SJSA1 (cell line): Measurements from ENCODE around the gene CD209. TPM values are rescaled to one million over a fixed set of nuclear protein-coding genes. Genes with fewer than 3 reads are reported as not detected.
"Not testable (repeated sequence)": the region's sequence is repeated elsewhere in the genome, so short reads cannot be mapped to it uniquely, and the experiment has no call there.

Experiments used
- DNase-seq, 2 experiments: peaks; one replicate each; pipeline ENCODE4 v3.0.0-alpha.2; 2015 to 2020; ENCODE audit warnings: low spot score in 2 of 2, low read depth in 1 of 2
- H3K27ac ChIP-seq: fragments of 250-450 bp; sonication (Bioruptor Pico); 2 replicates; pipeline ENCODE4 v1.5.1; 2020; ENCODE audit warnings: mild to moderate bottlenecking, moderate library complexity
- H3K27me3 ChIP-seq: fragments of 250-450 bp; sonication (Bioruptor Pico); replicated peaks from 2 replicates; pipeline ENCODE4 v1.5.1; 2020; ENCODE audit warnings: mild to moderate bottlenecking, moderate library complexity
- H3K36me3 ChIP-seq: fragments of 250-450 bp; sonication (Bioruptor Pico); 2 replicates; pipeline ENCODE4 v1.5.1; 2020; ENCODE audit warnings: mild to moderate bottlenecking
- H3K4me1 ChIP-seq: fragments of 250-450 bp; sonication (Bioruptor Pico); replicated peaks from 2 replicates; pipeline ENCODE4 v1.6.1; 2021; ENCODE audit warnings: mild to moderate bottlenecking
- H3K4me3 ChIP-seq: fragments of 250-450 bp; sonication (Bioruptor Pico); 2 replicates; pipeline ENCODE4 v1.5.1; 2020; ENCODE audit warnings: mild to moderate bottlenecking
- H3K9me3 ChIP-seq: fragments of 250-450 bp; sonication (Bioruptor Pico); replicated peaks from 2 replicates; pipeline ENCODE4 v1.5.1; 2020; ENCODE audit warnings: mild to moderate bottlenecking
- total RNA-seq: library from RNA; depleted of rRNA; stranded (reverse); fragments of >200 nt; shearing (Covaris generic); gene quantifications from 2 replicates; pipeline ENCODE4 v1.2.3, GENCODE V29; 2014

The CD209 gene
- total RNA-seq, 1 experiment from 2014 or later: not detected

- H3K27me3 ChIP-seq: peaks cover 16% of the 10 kb centered on the region
- no peaks in the 10 kb centered on the region for H3K9me3 ChIP-seq
- DNase-seq: no peak
These were observed 36.7 kb upstream of the CD209 start for GRCh38 chr19:7783991-7784423.

GRCh38 chr19:7781157-7781556 lies 33.8 kb upstream of the CD209 start:
- H3K27me3 ChIP-seq: peaks cover 25% of the 10 kb centered on the region
- no peaks in the 10 kb centered on the region for H3K36me3 ChIP-seq
- H3K9me3 ChIP-seq: no peaks in the 10 kb centered on the region
- DNase-seq: no peak
- H3K27ac ChIP-seq: no peak overlapping the region
- no peaks in the 10 kb centered on the region for H3K4me1 ChIP-seq
- H3K4me3 ChIP-seq: no peak overlapping the region

More at GRCh38 chr19:7783991-7784423, 36.7 kb upstream of the CD209 start:
- Histone ChIP-seq H3K36me3 (no peaks in the 10 kb centered on the region), H3K27ac (no peak overlapping the region), H3K4me1 (no peaks in the 10 kb centered on the region), H3K4me3 (no peak overlapping the region)

- no peak for DNase-seq
- H3K27me3 ChIP-seq: peaks cover 29% of the 10 kb centered on the region
- no peak overlapping the region for H3K27ac ChIP-seq
- H3K4me1 ChIP-seq: no peaks in the 10 kb centered on the region
- H3K9me3 ChIP-seq: no peaks in the 10 kb centered on the region
- no peaks in the 10 kb centered on the region for H3K36me3 ChIP-seq
- no peak overlapping the region for H3K4me3 ChIP-seq
These were observed 32.5 kb upstream of the CD209 start for GRCh38 chr19:7779631-7780486.

GRCh38 chr19:7778081-7778480 lies 30.7 kb upstream of the CD209 start:
- Histone ChIP-seq H3K4me1 (no peaks in the 10 kb centered on the region), H3K9me3 (no peaks in the 10 kb centered on the region), H3K27me3 (peaks cover 27% of the 10 kb centered on the region), H3K36me3 (no peaks in the 10 kb centered on the region), H3K27ac (no peak overlapping the region), H3K4me3 (no peak overlapping the region)
- DNase-seq: no peak

- Histone ChIP-seq H3K4me1 (no peaks in the 10 kb centered on the region), H3K27me3 (peaks cover 20% of the 10 kb centered on the region), H3K36me3 (no peaks in the 10 kb centered on the region), H3K9me3 (no peaks in the 10 kb centered on the region), H3K4me3 (no peak overlapping the region), H3K27ac (no peak overlapping the region)
- no peak for DNase-seq
These were observed 28.4 kb upstream of the CD209 start for GRCh38 chr19:7775761-7776160.

GRCh38 chr19:7773841-7774240 lies 26.5 kb upstream of the CD209 start:
- peaks cover 15% of the 10 kb centered on the region for H3K27me3 ChIP-seq
- H3K4me1 ChIP-seq: no peaks in the 10 kb centered on the region
- no peaks in the 10 kb centered on the region for H3K9me3 ChIP-seq
- H3K4me3 ChIP-seq: no peak overlapping the region
- DNase-seq: no peak
- H3K27ac ChIP-seq: no peak overlapping the region
- H3K36me3 ChIP-seq: no peaks in the 10 kb centered on the region

- H3K27ac ChIP-seq: no peak overlapping the region
- H3K4me3 ChIP-seq: no peak overlapping the region
- no peaks in the 10 kb centered on the region for H3K36me3 ChIP-seq
- no peak for DNase-seq
- no peaks in the 10 kb centered on the region for H3K9me3 ChIP-seq
- no peaks in the 10 kb centered on the region for H3K4me1 ChIP-seq
- peaks cover 12% of the 10 kb centered on the region; the same call in 1 of the 2 replicates for H3K27me3 ChIP-seq
These were observed 25.5 kb upstream of the CD209 start for GRCh38 chr19:7772752-7773291.

- Histone ChIP-seq H3K27ac (no peak overlapping the region), H3K4me1 (no peaks in the 10 kb centered on the region), H3K36me3 (no peaks in the 10 kb centered on the region), H3K27me3 (peaks cover 9% of the 10 kb centered on the region; the same call in 1 of the 2 replicates), H3K4me3 (no peak overlapping the region), H3K9me3 (no peaks in the 10 kb centered on the region)
- DNase-seq: no peak
These were observed 23.7 kb upstream of the CD209 start for GRCh38 chr19:7771072-7771471.

GRCh38 chr19:7769171-7769570 lies 21.8 kb upstream of the CD209 start:
- H3K4me1 ChIP-seq: no peaks in the 10 kb centered on the region
- H3K36me3 ChIP-seq: no peaks in the 10 kb centered on the region
- no peak overlapping the region for H3K27ac ChIP-seq
- peaks cover 5% of the 10 kb centered on the region; the same call in 1 of the 2 replicates for H3K27me3 ChIP-seq
- no peak for DNase-seq
- no peaks in the 10 kb centered on the region for H3K9me3 ChIP-seq
- no peak overlapping the region for H3K4me3 ChIP-seq

GRCh38 chr19:7767487-7767886 lies 20.2 kb upstream of the CD209 start:
- no peak for DNase-seq
- H3K4me3 ChIP-seq: no peak overlapping the region
- no peaks in the 10 kb centered on the region for H3K4me1 ChIP-seq
- no peaks in the 10 kb centered on the region for H3K9me3 ChIP-seq
- no peak overlapping the region for H3K27ac ChIP-seq
- H3K27me3 ChIP-seq: peaks cover 5% of the 10 kb centered on the region; the same call in 1 of the 2 replicates
- H3K36me3 ChIP-seq: no peaks in the 10 kb centered on the region

GRCh38 chr19:7766535-7766934 lies 19.2 kb upstream of the CD209 start:
- Histone ChIP-seq H3K27ac (no peak overlapping the region), H3K4me1 (no peaks in the 10 kb centered on the region), H3K36me3 (no peaks in the 10 kb centered on the region), H3K4me3 (no peak overlapping the region), H3K9me3 (no peaks in the 10 kb centered on the region), H3K27me3 (peaks cover 5% of the 10 kb centered on the region; the same call in 1 of the 2 replicates)
- DNase-seq: no peak

GRCh38 chr19:7765043-7765442 lies 17.7 kb upstream of the CD209 start:
- not testable (repeated sequence) for H3K4me1 ChIP-seq, DNase-seq, H3K9me3 ChIP-seq, H3K27me3 ChIP-seq, H3K27ac ChIP-seq, H3K4me3 ChIP-seq, H3K36me3 ChIP-seq

- not testable (repeated sequence) for H3K9me3 ChIP-seq, DNase-seq, H3K4me1 ChIP-seq, H3K27me3 ChIP-seq, H3K4me3 ChIP-seq, H3K27ac ChIP-seq, H3K36me3 ChIP-seq
These were observed 16.8 kb upstream of the CD209 start for GRCh38 chr19:7764157-7764556.

- Histone ChIP-seq H3K27ac (no peak overlapping the region), H3K4me3 (no peak overlapping the region), H3K36me3 (no peaks in the 10 kb centered on the region), H3K4me1 (no peaks in the 10 kb centered on the region), H3K9me3 (peaks cover 5% of the 10 kb centered on the region), H3K27me3 (peaks cover 2% of the 10 kb centered on the region; the same call in 1 of the 2 replicates)
- DNase-seq: no peak
These were observed 16.4 kb upstream of the CD209 start for GRCh38 chr19:7763696-7764095.
